Measurements from ENCODE around the gene MPST. TPM values are rescaled to one million over a fixed set of nuclear protein-coding genes. Genes with fewer than 3 reads are reported as not detected.

Gene MPST
- total RNA-seq, 1 experiment from 2014 or later: 31.4 TPM

DNA sequence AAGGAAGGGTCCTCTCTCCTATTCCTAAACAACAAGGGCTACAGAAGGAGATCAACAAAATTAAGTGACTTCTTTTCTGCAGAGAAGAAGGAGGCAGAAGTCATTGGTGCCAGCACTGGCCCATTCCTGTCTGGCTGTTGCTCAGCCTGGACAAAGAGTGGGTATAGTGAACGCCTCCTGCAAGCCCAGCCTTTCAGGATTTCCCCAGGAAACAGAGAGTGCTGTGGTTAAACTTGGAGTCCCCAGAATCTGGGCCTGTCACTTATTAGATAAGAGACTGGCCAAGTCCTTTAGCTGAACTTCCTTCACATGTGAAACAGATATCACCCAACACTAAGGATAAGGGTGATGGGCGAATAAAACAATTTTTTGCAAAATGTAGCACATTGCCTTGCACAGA lies 11.2 kb upstream of the MPST start:
- ATAC-seq (no peak), DNase-seq (ENCODE audit: low read depth, low spot score) (no peak)
- BruUV-seq (replicated peaks): no TSS peak
- H3K27ac ChIP-seq (ENCODE audit: low read length): no peak overlapping the region
- H3K27me3 ChIP-seq (ENCODE audit: control insufficient read depth, insufficient read depth, low read length): peaks cover 3% of the 10 kb centered on the region; the same call in 1 of the 2 replicates
- peaks cover 4% of the 10 kb centered on the region for H3K4me1 ChIP-seq (ENCODE audit: control insufficient read depth, insufficient read depth, low read length)
- CTCF ChIA-PET: no interaction called here
- no peak overlapping the region for H3K4me3 ChIP-seq (ENCODE audit: low read depth in 2 of 2, low read length in 2 of 2)
- POLR2A ChIA-PET: no interaction called here
- intact Hi-C loops (cut with micrococcal nuclease; ENCODE audit: unreplicated experiment): no loop called here
- in situ Hi-C loops (cut with HindIII; ENCODE audit: low pct_unique_long_range_greater_than_20kb, low sequenced_read_pairs): no loop called here
- TF ChIP-seq SIN3A (IDR thresholded peaks at IDR 0.05; ENCODE audit: borderline replicate concordance, insufficient read depth, low read depth, low read length) (no peak), POLR2AphosphoS5 (IDR thresholded peaks at IDR 0.05; ENCODE audit: low read depth, low read length) (no peak)
- TF ChIP-seq, protein P1, sequence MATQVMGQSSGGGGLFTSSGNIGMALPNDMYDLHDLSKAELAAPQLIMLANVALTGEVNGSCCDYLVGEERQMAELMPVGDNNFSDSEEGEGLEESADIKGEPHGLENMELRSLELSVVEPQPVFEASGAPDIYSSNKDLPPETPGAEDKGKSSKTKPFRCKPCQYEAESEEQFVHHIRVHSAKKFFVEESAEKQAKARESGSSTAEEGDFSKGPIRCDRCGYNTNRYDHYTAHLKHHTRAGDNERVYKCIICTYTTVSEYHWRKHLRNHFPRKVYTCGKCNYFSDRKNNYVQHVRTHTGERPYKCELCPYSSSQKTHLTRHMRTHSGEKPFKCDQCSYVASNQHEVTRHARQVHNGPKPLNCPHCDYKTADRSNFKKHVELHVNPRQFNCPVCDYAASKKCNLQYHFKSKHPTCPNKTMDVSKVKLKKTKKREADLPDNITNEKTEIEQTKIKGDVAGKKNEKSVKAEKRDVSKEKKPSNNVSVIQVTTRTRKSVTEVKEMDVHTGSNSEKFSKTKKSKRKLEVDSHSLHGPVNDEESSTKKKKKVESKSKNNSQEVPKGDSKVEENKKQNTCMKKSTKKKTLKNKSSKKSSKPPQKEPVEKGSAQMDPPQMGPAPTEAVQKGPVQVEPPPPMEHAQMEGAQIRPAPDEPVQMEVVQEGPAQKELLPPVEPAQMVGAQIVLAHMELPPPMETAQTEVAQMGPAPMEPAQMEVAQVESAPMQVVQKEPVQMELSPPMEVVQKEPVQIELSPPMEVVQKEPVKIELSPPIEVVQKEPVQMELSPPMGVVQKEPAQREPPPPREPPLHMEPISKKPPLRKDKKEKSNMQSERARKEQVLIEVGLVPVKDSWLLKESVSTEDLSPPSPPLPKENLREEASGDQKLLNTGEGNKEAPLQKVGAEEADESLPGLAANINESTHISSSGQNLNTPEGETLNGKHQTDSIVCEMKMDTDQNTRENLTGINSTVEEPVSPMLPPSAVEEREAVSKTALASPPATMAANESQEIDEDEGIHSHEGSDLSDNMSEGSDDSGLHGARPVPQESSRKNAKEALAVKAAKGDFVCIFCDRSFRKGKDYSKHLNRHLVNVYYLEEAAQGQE (IDR thresholded peaks at IDR 0.05; ENCODE audit: insufficient read depth in 1 of 2, low read depth in 2 of 2, low read length in 1 of 2): no peak
- TF ChIP-seq, protein P2, sequence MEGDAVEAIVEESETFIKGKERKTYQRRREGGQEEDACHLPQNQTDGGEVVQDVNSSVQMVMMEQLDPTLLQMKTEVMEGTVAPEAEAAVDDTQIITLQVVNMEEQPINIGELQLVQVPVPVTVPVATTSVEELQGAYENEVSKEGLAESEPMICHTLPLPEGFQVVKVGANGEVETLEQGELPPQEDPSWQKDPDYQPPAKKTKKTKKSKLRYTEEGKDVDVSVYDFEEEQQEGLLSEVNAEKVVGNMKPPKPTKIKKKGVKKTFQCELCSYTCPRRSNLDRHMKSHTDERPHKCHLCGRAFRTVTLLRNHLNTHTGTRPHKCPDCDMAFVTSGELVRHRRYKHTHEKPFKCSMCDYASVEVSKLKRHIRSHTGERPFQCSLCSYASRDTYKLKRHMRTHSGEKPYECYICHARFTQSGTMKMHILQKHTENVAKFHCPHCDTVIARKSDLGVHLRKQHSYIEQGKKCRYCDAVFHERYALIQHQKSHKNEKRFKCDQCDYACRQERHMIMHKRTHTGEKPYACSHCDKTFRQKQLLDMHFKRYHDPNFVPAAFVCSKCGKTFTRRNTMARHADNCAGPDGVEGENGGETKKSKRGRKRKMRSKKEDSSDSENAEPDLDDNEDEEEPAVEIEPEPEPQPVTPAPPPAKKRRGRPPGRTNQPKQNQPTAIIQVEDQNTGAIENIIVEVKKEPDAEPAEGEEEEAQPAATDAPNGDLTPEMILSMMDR (IDR thresholded peaks at IDR 0.05): no peak
- no peaks in the 10 kb centered on the region for H3K36me3 ChIP-seq (ENCODE audit: control insufficient read depth, insufficient read depth, low read length)
- H3K9me3 ChIP-seq (ENCODE audit: control insufficient read depth, insufficient read depth, low read depth, low read length): no peaks in the 10 kb centered on the region

DNA sequence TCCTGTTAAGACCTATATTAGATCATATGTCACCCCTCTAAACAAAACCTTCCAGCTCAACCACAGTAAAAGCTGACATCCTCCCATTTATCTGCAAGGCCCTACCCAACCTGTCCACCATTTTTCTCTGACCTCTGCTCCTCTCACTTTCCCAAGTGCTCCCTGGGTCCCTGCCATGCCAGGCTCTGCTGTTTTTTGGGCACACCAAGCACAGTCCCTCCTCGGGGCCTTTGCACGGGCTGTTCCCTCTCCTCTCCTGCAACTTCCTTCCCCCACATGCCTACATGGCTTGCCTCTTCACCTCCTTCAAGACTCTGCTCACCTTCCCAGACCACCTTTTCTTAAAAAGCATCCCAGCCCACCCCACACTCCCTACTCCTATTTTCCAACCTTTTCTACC lies 10.1 kb upstream of the MPST start:
- Histone ChIP-seq H3K36me3 (ENCODE audit: control insufficient read depth, insufficient read depth, low read length) (no peaks in the 10 kb centered on the region), H3K4me3 (ENCODE audit: low read depth in 2 of 2, low read length in 2 of 2) (no peak overlapping the region), H3K27me3 (ENCODE audit: control insufficient read depth, insufficient read depth, low read length) (peaks cover 3% of the 10 kb centered on the region; the same call in 1 of the 2 replicates), H3K9me3 (ENCODE audit: control insufficient read depth, insufficient read depth, low read depth, low read length) (no peaks in the 10 kb centered on the region), H3K27ac (ENCODE audit: low read length) (no peak overlapping the region), H3K4me1 (ENCODE audit: control insufficient read depth, insufficient read depth, low read length) (peaks cover 4% of the 10 kb centered on the region)
- in situ Hi-C loops (cut with HindIII; ENCODE audit: low pct_unique_long_range_greater_than_20kb, low sequenced_read_pairs) (no loop called here), intact Hi-C loops (cut with micrococcal nuclease; ENCODE audit: unreplicated experiment) (no loop called here)
- DNase-seq (ENCODE audit: low read depth, low spot score) (no peak), ATAC-seq (no peak)
- BruUV-seq (replicated peaks): no TSS peak
- ChIA-PET POLR2A (no interaction called here), CTCF (interaction anchor here (0.7 kb wide), 1 partner anchor 18 kb away, joined by 7 read pairs; no protein-coding TSS in a partner anchor)
- no peak for TF ChIP-seq POLR2AphosphoS5 (IDR thresholded peaks at IDR 0.05; ENCODE audit: low read depth, low read length)
- TF ChIP-seq, protein P1 (IDR thresholded peaks at IDR 0.05; ENCODE audit: insufficient read depth in 1 of 2, low read depth in 2 of 2, low read length in 1 of 2): no peak
- no peak for TF ChIP-seq SIN3A (IDR thresholded peaks at IDR 0.05; ENCODE audit: borderline replicate concordance, insufficient read depth, low read depth, low read length)
- TF ChIP-seq, protein P2 (IDR thresholded peaks at IDR 0.05): no peak
- TF ChIP-seq TCF7L2 (IDR thresholded peaks at IDR 0.05; ENCODE audit: low read depth, low read length): no peak

Data from Panc1 (cell line).